ENCODE measurements around the gene ANO2. TPM values are rescaled to one million over a fixed set of nuclear protein-coding genes. Genes with fewer than 3 reads are reported as not detected.

Gene ANO2
- total RNA-seq, 2 donors from 2014 or later = 6.7 to 18.5 TPM

- H3K36me3 ChIP-seq = no peaks in the 10 kb centered on the region
- DNase-seq (ENCODE audit: low spot score) (no peak), ATAC-seq (ENCODE audit: insufficient number of reproducible peaks, low FRiP score, low read depth) (no peak)
- no peaks in the 10 kb centered on the region for H3K27me3 ChIP-seq (replicated peaks; ENCODE audit: insufficient read depth)
- TF ChIP-seq CTCF (IDR thresholded peaks at IDR 0.05) = no peak
- no peaks in the 10 kb centered on the region for H3K4me1 ChIP-seq (ENCODE audit: control insufficient read depth in 1 of 2, low read depth in 2 of 2)
- H3K4me3 ChIP-seq = no peak overlapping the region
- no peaks in the 10 kb centered on the region for H3K9me3 ChIP-seq
- H3K27ac ChIP-seq = no peak overlapping the region
These were observed 20.7 kb downstream of the ANO2 start for GRCh38 chr12:5924342-5924741.

- H3K27me3 ChIP-seq (replicated peaks; ENCODE audit: insufficient read depth) = no peaks in the 10 kb centered on the region
- ATAC-seq (ENCODE audit: insufficient number of reproducible peaks, low FRiP score, low read depth) (no peak), DNase-seq (ENCODE audit: low spot score) (no peak)
- no peak overlapping the region for H3K27ac ChIP-seq
- H3K9me3 ChIP-seq = no peaks in the 10 kb centered on the region
- no peak for TF ChIP-seq CTCF (IDR thresholded peaks at IDR 0.05)
- H3K4me1 ChIP-seq (ENCODE audit: control insufficient read depth in 1 of 2, low read depth in 2 of 2) = no peaks in the 10 kb centered on the region
- no peak overlapping the region for H3K4me3 ChIP-seq
- H3K36me3 ChIP-seq = no peaks in the 10 kb centered on the region
These were observed 21.3 kb downstream of the ANO2 start for GRCh38 chr12:5923751-5924150.

GRCh38 chr12:5923043-5923605, 21.9 kb downstream of the ANO2 start:
- DNase-seq (ENCODE audit: low spot score) = no peak
- Histone ChIP-seq H3K4me1 (ENCODE audit: control insufficient read depth in 1 of 2, low read depth in 2 of 2) (no peaks in the 10 kb centered on the region), H3K36me3 (no peaks in the 10 kb centered on the region), H3K4me3 (no peak overlapping the region), H3K9me3 (no peaks in the 10 kb centered on the region), H3K27me3 (replicated peaks; ENCODE audit: insufficient read depth) (no peaks in the 10 kb centered on the region), H3K27ac (no peak overlapping the region)
- TF ChIP-seq CTCF (IDR thresholded peaks at IDR 0.05) = no peak
- ATAC-seq (ENCODE audit: insufficient number of reproducible peaks, low FRiP score, low read depth) = no peak

GRCh38 chr12:5921966-5922899, 22.8 kb downstream of the ANO2 start:
- Histone ChIP-seq H3K27me3 (replicated peaks; ENCODE audit: insufficient read depth) (no peaks in the 10 kb centered on the region), H3K36me3 (no peaks in the 10 kb centered on the region), H3K4me1 (ENCODE audit: control insufficient read depth in 1 of 2, low read depth in 2 of 2) (no peaks in the 10 kb centered on the region), H3K9me3 (no peaks in the 10 kb centered on the region), H3K27ac (no peak overlapping the region), H3K4me3 (no peak overlapping the region)
- no peak for ATAC-seq (ENCODE audit: insufficient number of reproducible peaks, low FRiP score, low read depth)
- no peak for DNase-seq (ENCODE audit: low spot score)
- no peak for TF ChIP-seq CTCF (IDR thresholded peaks at IDR 0.05)

- no peak for ATAC-seq (ENCODE audit: insufficient number of reproducible peaks, low FRiP score, low read depth)
These were observed 23.8 kb downstream of the ANO2 start for GRCh38 chr12:5921027-5921909.

More at GRCh38 chr12:5921027-5921909, 23.8 kb downstream of the ANO2 start:
- H3K4me3 ChIP-seq = no peak overlapping the region
- no peaks in the 10 kb centered on the region for H3K27me3 ChIP-seq (replicated peaks; ENCODE audit: insufficient read depth)
- H3K4me1 ChIP-seq (ENCODE audit: control insufficient read depth in 1 of 2, low read depth in 2 of 2) = no peaks in the 10 kb centered on the region
- TF ChIP-seq CTCF (IDR thresholded peaks at IDR 0.05) = no peak
- no peak overlapping the region for H3K27ac ChIP-seq
- no peaks in the 10 kb centered on the region for H3K9me3 ChIP-seq
- H3K36me3 ChIP-seq = no peaks in the 10 kb centered on the region
- DNase-seq (ENCODE audit: low spot score) = no peak

Data from thoracic aorta (tissue), 2 donors.